Dendritic cell treated with granulocyte-macrophage colony-stimulating factor and Interleukin-4, amounts not matched to agents 40 ng/mL and 50 ng/mL, for 4 days (primary cell): ENCODE data around the gene C11orf91.
"Not testable (repeated sequence)": the region's sequence is repeated elsewhere in the genome, so short reads cannot be mapped to it uniquely, and the experiment has no call there.

ENCODE experiments used
- H3K27ac Mint-ChIP-seq: one replicate; pipeline ENCODE4 v1.8.0; 2022; ENCODE audit warnings: mild to moderate bottlenecking, mixed read lengths
- H3K27me3 Mint-ChIP-seq: one replicate; pipeline ENCODE4 v1.8.0; 2022; ENCODE audit warnings: mild to moderate bottlenecking, mixed read lengths
- H3K36me3 Mint-ChIP-seq: one replicate; pipeline ENCODE4 v1.8.0; 2022; ENCODE audit warnings: low read depth, mixed read lengths
- H3K4me1 Mint-ChIP-seq: one replicate; pipeline ENCODE4 v1.8.0; 2022; ENCODE audit warnings: low read depth, mixed read lengths
- H3K4me3 Mint-ChIP-seq: one replicate; pipeline ENCODE4 v1.8.0; 2022; ENCODE audit warnings: mild to moderate bottlenecking, moderate library complexity, mixed read lengths
- H3K9me3 Mint-ChIP-seq: one replicate; pipeline ENCODE4 v1.8.0; 2022; ENCODE audit warnings: mixed read lengths
- intact Hi-C: fragments of 100-400 bp; cut with micrococcal nuclease; formaldehyde crosslinking; loops from one replicate; pipeline ENCODE4 v1.15.0; 2022

Gene C11orf91

GRCh38 chr11:33665350-33666106 lies 35.1 kb downstream of the C11orf91 start:
- Mint-ChIP-seq H3K9me3 (no peaks in the 10 kb centered on the region), H3K27me3 (peaks cover 23% of the 10 kb centered on the region), H3K36me3 (no peaks in the 10 kb centered on the region), H3K4me3 (no peak overlapping the region), H3K4me1 (peaks cover under 1% of the 10 kb centered on the region), H3K27ac (no peak overlapping the region)
- intact Hi-C loops = no loop called here

- intact Hi-C loops = no loop called here
- Mint-ChIP-seq H3K4me3 (no peak overlapping the region), H3K9me3 (no peaks in the 10 kb centered on the region), H3K4me1 (no peaks in the 10 kb centered on the region), H3K27me3 (peaks cover 23% of the 10 kb centered on the region), H3K27ac (no peak overlapping the region), H3K36me3 (no peaks in the 10 kb centered on the region)
Observed at GRCh38 chr11:33664827-33665226, 35.8 kb downstream of the C11orf91 start.

GRCh38 chr11:33664166-33664565 lies 36.5 kb downstream of the C11orf91 start:
- intact Hi-C loops = no loop called here
- H3K4me1 Mint-ChIP-seq = no peaks in the 10 kb centered on the region
- no peaks in the 10 kb centered on the region for H3K9me3 Mint-ChIP-seq
- no peak overlapping the region for H3K27ac Mint-ChIP-seq
- peaks cover 24% of the 10 kb centered on the region for H3K27me3 Mint-ChIP-seq
- H3K4me3 Mint-ChIP-seq = no peak overlapping the region
- H3K36me3 Mint-ChIP-seq = no peaks in the 10 kb centered on the region

- Mint-ChIP-seq H3K27ac (no peak overlapping the region), H3K4me3 (no peak overlapping the region), H3K36me3 (no peaks in the 10 kb centered on the region), H3K9me3 (no peaks in the 10 kb centered on the region), H3K4me1 (no peaks in the 10 kb centered on the region), H3K27me3 (peaks cover 25% of the 10 kb centered on the region)
- intact Hi-C loops = no loop called here
Observed at GRCh38 chr11:33663121-33663520, 37.5 kb downstream of the C11orf91 start.

- intact Hi-C loops, H3K9me3 Mint-ChIP-seq: not testable (repeated sequence)
- peaks cover 20% of the 10 kb centered on the region for H3K27me3 Mint-ChIP-seq
Observed at GRCh38 chr11:33661526-33661925, 39.1 kb downstream of the C11orf91 start.

GRCh38 chr11:33660962-33661361 lies 39.7 kb downstream of the C11orf91 start:
- Mint-ChIP-seq H3K36me3 (no peaks in the 10 kb centered on the region), H3K9me3 (no peaks in the 10 kb centered on the region), H3K4me1 (no peaks in the 10 kb centered on the region), H3K27me3 (peaks cover 22% of the 10 kb centered on the region), H3K27ac (no peak overlapping the region), H3K4me3 (no peak overlapping the region)
- intact Hi-C loops = no loop called here

More at GRCh38 chr11:33661526-33661925, 39.1 kb downstream of the C11orf91 start:
- H3K4me3 Mint-ChIP-seq, H3K36me3 Mint-ChIP-seq, H3K4me1 Mint-ChIP-seq, H3K27ac Mint-ChIP-seq: not testable (repeated sequence)

- intact Hi-C loops = no loop called here
- H3K9me3 Mint-ChIP-seq = no peaks in the 10 kb centered on the region
- no peak overlapping the region for H3K4me3 Mint-ChIP-seq
- no peaks in the 10 kb centered on the region for H3K36me3 Mint-ChIP-seq
- no peaks in the 10 kb centered on the region for H3K4me1 Mint-ChIP-seq
- no peak overlapping the region for H3K27ac Mint-ChIP-seq
- H3K27me3 Mint-ChIP-seq = peaks cover 22% of the 10 kb centered on the region
Observed at GRCh38 chr11:33659370-33660139, 41.1 kb downstream of the C11orf91 start.

- H3K27me3 Mint-ChIP-seq = peaks cover 17% of the 10 kb centered on the region
- H3K9me3 Mint-ChIP-seq = no peaks in the 10 kb centered on the region
- H3K4me3 Mint-ChIP-seq = no peak overlapping the region
- H3K27ac Mint-ChIP-seq = no peak overlapping the region
- no peaks in the 10 kb centered on the region for H3K36me3 Mint-ChIP-seq
- intact Hi-C loops = no loop called here
- H3K4me1 Mint-ChIP-seq = no peaks in the 10 kb centered on the region
Observed at GRCh38 chr11:33658195-33658900, 42.3 kb downstream of the C11orf91 start.

GRCh38 chr11:33657757-33658156 lies 42.9 kb downstream of the C11orf91 start:
- Mint-ChIP-seq H3K4me3 (no peak overlapping the region), H3K27ac (no peak overlapping the region), H3K27me3 (peaks cover 16% of the 10 kb centered on the region), H3K36me3 (no peaks in the 10 kb centered on the region), H3K9me3 (no peaks in the 10 kb centered on the region), H3K4me1 (no peaks in the 10 kb centered on the region)
- intact Hi-C loops = no loop called here

- H3K36me3 Mint-ChIP-seq = no peaks in the 10 kb centered on the region
- H3K27ac Mint-ChIP-seq = no peak overlapping the region
- peaks cover 22% of the 10 kb centered on the region for H3K27me3 Mint-ChIP-seq
- intact Hi-C loops = no loop called here
- no peaks in the 10 kb centered on the region for H3K9me3 Mint-ChIP-seq
- H3K4me1 Mint-ChIP-seq = no peaks in the 10 kb centered on the region
- H3K4me3 Mint-ChIP-seq = no peak overlapping the region
Observed at GRCh38 chr11:33656768-33657167, 43.9 kb downstream of the C11orf91 start.

GRCh38 chr11:33655842-33656600 lies 44.6 kb downstream of the C11orf91 start:
- Mint-ChIP-seq H3K27ac (no peak overlapping the region), H3K4me3 (no peak overlapping the region), H3K9me3 (no peaks in the 10 kb centered on the region), H3K27me3 (peaks cover 26% of the 10 kb centered on the region), H3K36me3 (no peaks in the 10 kb centered on the region), H3K4me1 (no peaks in the 10 kb centered on the region)
- intact Hi-C loops = no loop called here

GRCh38 chr11:33654594-33654993 lies 46.0 kb downstream of the C11orf91 start:
- intact Hi-C loops = no loop called here
- no peaks in the 10 kb centered on the region for H3K4me1 Mint-ChIP-seq
- H3K4me3 Mint-ChIP-seq = no peak overlapping the region
- no peaks in the 10 kb centered on the region for H3K9me3 Mint-ChIP-seq
- peaks cover 36% of the 10 kb centered on the region for H3K27me3 Mint-ChIP-seq
- no peaks in the 10 kb centered on the region for H3K36me3 Mint-ChIP-seq
- no peak overlapping the region for H3K27ac Mint-ChIP-seq

- peaks cover 34% of the 10 kb centered on the region for H3K27me3 Mint-ChIP-seq
- H3K36me3 Mint-ChIP-seq = no peaks in the 10 kb centered on the region
- H3K27ac Mint-ChIP-seq = no peak overlapping the region
Observed at GRCh38 chr11:33652930-33653329, 47.7 kb downstream of the C11orf91 start.

More at GRCh38 chr11:33652930-33653329, 47.7 kb downstream of the C11orf91 start:
- no peaks in the 10 kb centered on the region for H3K9me3 Mint-ChIP-seq
- H3K4me3 Mint-ChIP-seq = no peak overlapping the region
- no peaks in the 10 kb centered on the region for H3K4me1 Mint-ChIP-seq
- intact Hi-C loops = no loop called here
